K562 (cell line): ENCODE results near the gene FBXO46. TPM values are rescaled to one million over a fixed set of nuclear protein-coding genes. Genes with fewer than 3 reads are reported as not detected.

ENCODE experiments used
- ATF7 ChIP-seq: fragments of 450-650 bp; IDR thresholded peaks from 2 replicates; pipeline ENCODE4 v1.7.1; 2014; ENCODE audit warnings: mild to moderate bottlenecking, moderate library complexity
- BACH1 ChIP-seq: fragments of 200-800 bp; sonication (Bioruptor generic); IDR thresholded peaks from 2 replicates; pipeline ENCODE4 v1.6.1; 2016; ENCODE audit warnings: missing genetic modification characterization, missing compliant biosample characterization
- CAMTA2 ChIP-seq: fragments of 250-450 bp; sonication (Bioruptor Pico); conservative IDR thresholded peaks from 2 replicates; pipeline ENCODE4 v1.5.1; 2022
- CBFB ChIP-seq: sonication (generic); formaldehyde crosslinking; IDR thresholded peaks from 2 replicates; pipeline ENCODE4 v1.4.0; 2020; ENCODE audit warnings: mild to moderate bottlenecking, missing genetic modification reagents
- CHCHD3 ChIP-seq: fragments of 250-450 bp; sonication (Bioruptor Pico); IDR thresholded peaks from 2 replicates; pipeline ENCODE4 v2.1.2; 2022; ENCODE audit warnings: mild to moderate bottlenecking
- EP400 ChIP-seq: fragments of 450-650 bp; IDR thresholded peaks from 2 replicates; pipeline ENCODE4 v1.6.1; 2017; ENCODE audit warnings: antibody characterized with exemption, mild to moderate bottlenecking, moderate library complexity
- GABPB1 ChIP-seq: sonication (generic); formaldehyde crosslinking; IDR thresholded peaks from 2 replicates; pipeline ENCODE4 v1.8.0; 2022; ENCODE audit warnings: mild to moderate bottlenecking, missing genetic modification reagents
- KAT8 ChIP-seq: fragments of 450-650 bp; IDR thresholded peaks from 2 replicates; pipeline ENCODE4 v1.6.1; 2016; ENCODE audit warnings: low read depth, mild to moderate bottlenecking
- KDM5B ChIP-seq: fragments of 200-600 bp; sonication (generic); IDR thresholded peaks from 2 replicates; pipeline ENCODE4 v1.6.1; 2012; ENCODE audit warnings: low read depth, mild to moderate bottlenecking, moderate library complexity, low read length, control low read depth, inconsistent platforms; ENCODE audit not compliant: insufficient replicate concordance
- POLR2A ChIP-seq: fragments of 450-650 bp; conservative IDR thresholded peaks from 2 replicates; pipeline ENCODE4 v1.6.1; 2016
- SAP30 ChIP-seq: fragments of 200-600 bp; sonication (generic); IDR thresholded peaks from 2 replicates; pipeline ENCODE4 v1.6.1; 2012; ENCODE audit warnings: borderline replicate concordance, low read depth, mild to moderate bottlenecking, moderate library complexity, low read length, control low read depth, inconsistent platforms; ENCODE audit not compliant: insufficient read depth, poor library complexity, severe bottlenecking
- SREBF2 ChIP-seq: sonication (generic); formaldehyde crosslinking; IDR thresholded peaks from 2 replicates; pipeline ENCODE4 v1.4.0; 2020; ENCODE audit warnings: mild to moderate bottlenecking, missing genetic modification reagents
- TCFL5 ChIP-seq: fragments of 250-450 bp; sonication (Bioruptor Pico); conservative IDR thresholded peaks from 2 replicates; pipeline ENCODE4 v1.6.1; 2021; ENCODE audit warnings: mild to moderate bottlenecking, moderate library complexity, matching md5 sums
- YY1 ChIP-seq, 3 experiments: IDR thresholded peaks; 2 replicates each; pipeline ENCODE4 v1.6.1; 2011; ENCODE audit warnings: low read length in 2 of 3, mild to moderate bottlenecking in 2 of 3, moderate library complexity in 2 of 3, borderline replicate concordance in 1 of 3, control low read depth in 1 of 3, low read depth in 1 of 3; ENCODE audit not compliant: insufficient read depth in 3 of 3, insufficient replicate concordance in 2 of 3, control insufficient read depth in 1 of 3, insufficient read length in 1 of 3; ENCODE audit errors: extremely low read depth in 1 of 3
- ZNF121 ChIP-seq: sonication (generic); formaldehyde crosslinking; conservative IDR thresholded peaks from 2 replicates; pipeline ENCODE4 v1.8.0; 2022; ENCODE audit warnings: missing genetic modification reagents
- ZNF175 ChIP-seq: fragments of 200-800 bp; sonication (Bioruptor generic); IDR thresholded peaks from 2 replicates; pipeline ENCODE4 v1.6.1; 2016; ENCODE audit warnings: low read depth, mild to moderate bottlenecking, missing genetic modification characterization, missing compliant biosample characterization
- ZNF224 ChIP-seq: sonication (generic); formaldehyde crosslinking; IDR thresholded peaks from 2 replicates; pipeline ENCODE4 v1.8.0; 2022; ENCODE audit warnings: mild to moderate bottlenecking, missing genetic modification reagents
- ZNF766 ChIP-seq: fragments of 200-800 bp; sonication (Bioruptor generic); conservative IDR thresholded peaks from 2 replicates; pipeline ENCODE4 v1.6.1; 2016; ENCODE audit warnings: missing genetic modification characterization, missing compliant biosample characterization
- polyA plus RNA-seq, 8 experiments: library from polyadenylated mRNA; depleted of rRNA in 4 of 8; stranded (reverse) in 5 of 8; unstranded in 3 of 8; fragments of >200 nt; fragmentation: Nextera tagmentation in 2 of 8; fragmentation: Illumina TruSeq in 1 of 8; extraction: Ambion mirVana in 2 of 8; extraction: Trizol in 1 of 8; gene quantifications; 2 replicates each; pipeline versions ENCODE4 v1.2.1 to v1.2.3, GENCODE V29; 2011 to 2014; ENCODE audit warnings: inconsistent platforms in 1 of 8, missing spikeins in 1 of 8
- total RNA-seq, 7 experiments: library from RNA; depleted of rRNA in 6 of 7; stranded (reverse); fragments of >200 nt in 6 of 7; fragmentation: Illumina TruSeq in 2 of 7; extraction: Trizol in 2 of 7; gene quantifications; 2 replicates each; pipeline versions ENCODE4 v1.2.1 to v1.2.3, GENCODE V29; 2011 to 2021; ENCODE audit warnings: low replicate concordance in 1 of 7
- TF ChIP-seq, protein P1 (sequence below): fragments of 250-450 bp; sonication (Bioruptor Pico); IDR thresholded peaks from 2 replicates; pipeline ENCODE4 v1.8.0; 2022; ENCODE audit warnings: inconsistent platforms
- TF ChIP-seq, protein P2 (sequence below): IDR thresholded peaks from 2 replicates; pipeline ENCODE4 v1.6.1; 2014; ENCODE audit warnings: antibody characterized with exemption
- TF ChIP-seq, protein P3 (sequence below): IDR thresholded peaks from 2 replicates; pipeline ENCODE4 v1.6.1; 2011; ENCODE audit not compliant: insufficient read length; ENCODE audit errors: extremely low read depth
- TF ChIP-seq, protein P4 (sequence below): fragments of 450-650 bp; formaldehyde crosslinking; IDR thresholded peaks from 2 replicates; pipeline ENCODE4 v1.4.0; 2022; ENCODE audit warnings: mild to moderate bottlenecking, moderate library complexity

FBXO46 gene
- total and polyA plus RNA-seq, 9 of the 15 experiments (the other 6 are each of a cell fraction or from before 2014, with no cell fraction given), result 1.5 to 36.1 (median 7.3) TPM

DNA sequence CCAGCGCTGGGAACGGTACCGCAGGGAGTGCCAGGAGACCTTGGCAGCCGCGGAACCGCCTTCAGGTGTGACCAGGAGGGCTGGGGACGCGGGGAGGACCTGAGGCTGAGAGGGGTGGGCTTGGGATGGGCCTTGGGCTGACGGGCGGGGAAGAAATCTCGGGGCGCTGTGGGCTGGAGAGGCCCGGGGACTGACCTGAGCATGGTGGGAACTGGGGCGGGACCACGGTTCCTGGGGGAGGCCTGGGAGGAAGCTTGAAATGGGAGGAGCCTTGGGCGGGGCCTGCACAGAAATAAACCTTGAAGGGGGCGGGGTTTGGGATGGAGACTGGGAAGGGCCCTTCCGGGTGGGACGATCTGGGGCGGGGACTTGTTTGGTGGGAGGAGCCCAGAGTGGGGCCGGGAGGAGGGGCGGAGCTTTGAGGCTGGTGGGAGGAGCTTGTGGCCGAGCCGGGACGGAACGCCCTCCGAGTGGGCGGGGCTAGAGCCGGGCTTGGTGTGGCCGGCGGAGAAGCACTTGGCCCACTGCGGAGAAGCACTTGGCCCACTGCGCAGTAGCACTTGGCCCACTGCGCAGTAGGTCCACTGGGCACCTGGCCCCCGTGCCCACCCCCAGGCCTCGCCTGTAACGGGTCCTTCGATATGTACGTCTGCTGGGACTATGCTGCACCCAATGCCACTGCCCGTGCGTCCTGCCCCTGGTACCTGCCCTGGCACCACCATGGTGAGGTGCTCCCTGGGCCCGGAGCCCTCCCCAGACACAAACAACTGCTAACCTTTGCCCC, 59.8 kb downstream of the FBXO46 start (continued):
- TF ChIP-seq, protein P1, sequence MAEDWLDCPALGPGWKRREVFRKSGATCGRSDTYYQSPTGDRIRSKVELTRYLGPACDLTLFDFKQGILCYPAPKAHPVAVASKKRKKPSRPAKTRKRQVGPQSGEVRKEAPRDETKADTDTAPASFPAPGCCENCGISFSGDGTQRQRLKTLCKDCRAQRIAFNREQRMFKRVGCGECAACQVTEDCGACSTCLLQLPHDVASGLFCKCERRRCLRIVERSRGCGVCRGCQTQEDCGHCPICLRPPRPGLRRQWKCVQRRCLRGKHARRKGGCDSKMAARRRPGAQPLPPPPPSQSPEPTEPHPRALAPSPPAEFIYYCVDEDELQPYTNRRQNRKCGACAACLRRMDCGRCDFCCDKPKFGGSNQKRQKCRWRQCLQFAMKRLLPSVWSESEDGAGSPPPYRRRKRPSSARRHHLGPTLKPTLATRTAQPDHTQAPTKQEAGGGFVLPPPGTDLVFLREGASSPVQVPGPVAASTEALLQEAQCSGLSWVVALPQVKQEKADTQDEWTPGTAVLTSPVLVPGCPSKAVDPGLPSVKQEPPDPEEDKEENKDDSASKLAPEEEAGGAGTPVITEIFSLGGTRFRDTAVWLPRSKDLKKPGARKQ (CRISPR knock-in tag), result no peak
- TF ChIP-seq ZNF175 (CRISPR knock-in tag), result no peak
- no peak for TF ChIP-seq CHCHD3 (CRISPR knock-in tag)
- TF ChIP-seq, protein P2, sequence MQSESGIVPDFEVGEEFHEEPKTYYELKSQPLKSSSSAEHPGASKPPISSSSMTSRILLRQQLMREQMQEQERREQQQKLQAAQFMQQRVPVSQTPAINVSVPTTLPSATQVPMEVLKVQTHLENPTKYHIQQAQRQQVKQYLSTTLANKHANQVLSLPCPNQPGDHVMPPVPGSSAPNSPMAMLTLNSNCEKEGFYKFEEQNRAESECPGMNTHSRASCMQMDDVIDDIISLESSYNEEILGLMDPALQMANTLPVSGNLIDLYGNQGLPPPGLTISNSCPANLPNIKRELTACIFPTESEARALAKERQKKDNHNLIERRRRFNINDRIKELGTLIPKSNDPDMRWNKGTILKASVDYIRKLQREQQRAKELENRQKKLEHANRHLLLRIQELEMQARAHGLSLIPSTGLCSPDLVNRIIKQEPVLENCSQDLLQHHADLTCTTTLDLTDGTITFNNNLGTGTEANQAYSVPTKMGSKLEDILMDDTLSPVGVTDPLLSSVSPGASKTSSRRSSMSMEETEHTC, result no peak
- no peak for TF ChIP-seq CAMTA2
- TF ChIP-seq, protein P3, sequence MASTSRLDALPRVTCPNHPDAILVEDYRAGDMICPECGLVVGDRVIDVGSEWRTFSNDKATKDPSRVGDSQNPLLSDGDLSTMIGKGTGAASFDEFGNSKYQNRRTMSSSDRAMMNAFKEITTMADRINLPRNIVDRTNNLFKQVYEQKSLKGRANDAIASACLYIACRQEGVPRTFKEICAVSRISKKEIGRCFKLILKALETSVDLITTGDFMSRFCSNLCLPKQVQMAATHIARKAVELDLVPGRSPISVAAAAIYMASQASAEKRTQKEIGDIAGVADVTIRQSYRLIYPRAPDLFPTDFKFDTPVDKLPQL, result no peak
- TF ChIP-seq GABPB1 (CRISPR knock-in tag), result no peak; the same call in 1 of the 2 replicates
- no peak; the same call in 1 of the 2 replicates for TF ChIP-seq POLR2A
- TF ChIP-seq KAT8, result no peak
- no peak for TF ChIP-seq KDM5B
- no peak for TF ChIP-seq TCFL5 (CRISPR knock-in tag)
- TF ChIP-seq BACH1 (tag), result no peak
- no peak for TF ChIP-seq SAP30
- TF ChIP-seq ATF7, result no peak
- TF ChIP-seq ZNF224 (CRISPR knock-in tag), result no peak
- no peak for TF ChIP-seq ZNF121 (CRISPR knock-in tag)
- TF ChIP-seq EP400, result no peak
- TF ChIP-seq, protein P4, sequence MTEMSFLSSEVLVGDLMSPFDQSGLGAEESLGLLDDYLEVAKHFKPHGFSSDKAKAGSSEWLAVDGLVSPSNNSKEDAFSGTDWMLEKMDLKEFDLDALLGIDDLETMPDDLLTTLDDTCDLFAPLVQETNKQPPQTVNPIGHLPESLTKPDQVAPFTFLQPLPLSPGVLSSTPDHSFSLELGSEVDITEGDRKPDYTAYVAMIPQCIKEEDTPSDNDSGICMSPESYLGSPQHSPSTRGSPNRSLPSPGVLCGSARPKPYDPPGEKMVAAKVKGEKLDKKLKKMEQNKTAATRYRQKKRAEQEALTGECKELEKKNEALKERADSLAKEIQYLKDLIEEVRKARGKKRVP, result no peak
- no peak for TF ChIP-seq YY1 (IDR thresholded peaks at IDR 0.05; ENCODE audit: borderline replicate concordance in 1 of 3, control insufficient read depth in 1 of 3, extremely low read depth in 1 of 3, insufficient read depth in 3 of 3, insufficient read length in 1 of 3, insufficient replicate concordance in 2 of 3, low read depth in 1 of 3, low read length in 2 of 3)
- peak; percentile 99 for TF ChIP-seq ZNF766
- no peak for TF ChIP-seq SREBF2 (CRISPR knock-in tag)
- no peak for TF ChIP-seq CBFB
